Measurements from ENCODE around the gene PODNL1.

PODNL1 gene, protein sequence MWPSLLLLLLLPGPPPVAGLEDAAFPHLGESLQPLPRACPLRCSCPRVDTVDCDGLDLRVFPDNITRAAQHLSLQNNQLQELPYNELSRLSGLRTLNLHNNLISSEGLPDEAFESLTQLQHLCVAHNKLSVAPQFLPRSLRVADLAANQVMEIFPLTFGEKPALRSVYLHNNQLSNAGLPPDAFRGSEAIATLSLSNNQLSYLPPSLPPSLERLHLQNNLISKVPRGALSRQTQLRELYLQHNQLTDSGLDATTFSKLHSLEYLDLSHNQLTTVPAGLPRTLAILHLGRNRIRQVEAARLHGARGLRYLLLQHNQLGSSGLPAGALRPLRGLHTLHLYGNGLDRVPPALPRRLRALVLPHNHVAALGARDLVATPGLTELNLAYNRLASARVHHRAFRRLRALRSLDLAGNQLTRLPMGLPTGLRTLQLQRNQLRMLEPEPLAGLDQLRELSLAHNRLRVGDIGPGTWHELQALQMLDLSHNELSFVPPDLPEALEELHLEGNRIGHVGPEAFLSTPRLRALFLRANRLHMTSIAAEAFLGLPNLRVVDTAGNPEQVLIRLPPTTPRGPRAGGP

DNA sequence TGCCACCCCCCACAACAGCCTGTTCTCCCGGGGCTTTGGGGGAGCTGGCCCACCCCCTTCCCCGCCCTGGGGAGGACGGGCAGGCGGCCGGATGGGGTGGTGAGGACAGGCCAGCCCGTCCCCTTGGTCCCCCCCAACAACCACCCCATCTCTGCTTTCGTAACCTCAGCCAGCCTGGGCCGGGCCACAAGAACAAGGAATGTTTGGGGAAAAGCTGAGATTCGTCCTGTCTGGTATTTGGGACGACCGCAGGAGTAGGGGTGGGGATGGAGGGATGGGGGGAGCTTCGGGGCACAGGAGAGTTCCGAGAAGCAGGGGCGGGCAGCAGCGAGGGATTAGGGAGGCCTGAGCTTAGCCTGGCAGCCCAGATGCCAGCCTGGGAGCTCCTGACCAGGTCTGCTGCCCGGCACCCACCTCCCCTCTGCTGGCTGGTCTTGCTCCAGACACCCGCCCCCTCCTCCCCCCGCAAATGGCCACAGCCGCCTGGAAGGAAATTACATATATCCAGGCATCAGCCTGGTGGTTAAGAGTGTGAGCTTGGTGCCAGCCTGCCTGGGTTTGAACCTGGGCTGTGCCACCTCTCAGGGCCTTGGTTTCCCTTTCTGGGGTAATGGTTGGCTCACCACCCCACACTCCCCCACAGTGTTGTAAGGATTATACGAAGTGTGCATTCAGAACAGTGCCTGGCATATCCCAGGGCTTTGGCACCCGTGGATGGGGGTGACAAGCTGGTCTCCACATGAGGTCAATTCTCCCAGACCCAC is at the start of gene PODNL1:
PODNL1 (minus strand) TSS at position 117 of the 764 bp plus-strand sequence. CDS start 236 bp downstream, outside the sequence.
- DNase-seq (ENCODE audit: low read depth), result no peak

DNA sequence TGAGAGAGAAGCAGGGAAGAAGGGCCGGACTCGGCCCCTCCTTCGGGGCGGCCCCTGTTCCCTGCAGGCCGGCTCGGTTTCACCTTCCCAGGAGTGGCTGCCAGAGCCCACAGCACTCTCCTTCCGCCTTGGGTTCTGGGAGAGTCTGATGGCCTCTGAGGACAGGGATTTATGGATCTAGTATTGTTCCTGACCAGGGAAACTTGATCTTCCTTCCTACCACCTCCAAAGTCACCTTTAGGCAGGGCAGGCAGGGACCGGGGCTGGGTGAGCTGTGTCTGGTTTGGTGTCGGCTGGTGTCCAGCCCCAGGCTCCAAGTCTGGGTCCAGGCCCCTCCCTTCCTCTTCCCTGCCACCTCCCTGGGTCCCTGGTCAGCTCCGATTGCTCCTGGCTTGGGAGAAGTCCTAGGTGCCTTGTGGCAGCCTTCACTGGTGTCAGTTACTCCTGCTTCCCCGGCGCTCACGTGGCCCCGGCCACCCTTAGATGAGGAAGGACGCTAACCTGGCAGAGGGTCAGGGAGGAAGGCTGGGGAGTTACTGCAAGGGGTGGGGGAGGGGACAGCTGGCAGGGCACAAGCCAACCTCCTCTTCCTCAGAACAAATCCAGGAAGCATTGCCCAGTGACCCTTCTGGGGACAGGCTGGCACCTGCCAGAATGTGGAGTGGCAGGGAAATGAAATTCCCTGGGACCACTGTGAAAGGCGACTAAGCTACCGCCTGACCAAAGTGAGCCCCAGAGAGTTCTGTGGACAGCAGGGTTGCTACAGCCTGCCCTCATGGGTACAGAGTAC is 49.1 kb upstream of the PODNL1 start:
- DNase-seq (ENCODE audit: low read depth), result no peak

DNA sequence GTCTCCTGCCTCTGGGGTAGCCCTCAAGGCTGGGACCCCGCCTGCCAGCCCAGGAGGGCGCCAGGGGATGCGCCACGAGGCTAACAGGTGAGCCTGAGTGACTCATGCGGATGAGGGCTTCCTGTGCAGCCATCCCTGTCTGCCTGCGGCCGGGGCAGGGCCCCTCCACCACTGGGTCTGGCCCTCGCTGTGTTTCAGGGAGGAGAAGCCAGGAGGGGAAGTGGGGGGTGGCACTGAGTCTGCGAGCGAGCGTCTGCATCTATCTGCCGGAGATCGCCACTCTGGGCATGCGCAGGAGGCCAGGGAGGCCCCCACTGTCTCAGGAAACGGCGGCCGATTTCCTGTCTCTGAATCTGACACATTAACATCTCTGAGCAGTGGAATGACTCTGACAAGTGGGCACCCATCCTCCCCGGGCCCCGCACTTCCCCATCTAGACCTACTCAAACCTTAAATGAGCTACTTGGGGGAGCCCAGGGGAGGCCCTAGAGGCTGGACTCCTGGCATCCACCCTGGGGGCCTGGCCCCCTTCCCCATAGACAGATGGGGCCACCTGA is 48.2 kb upstream of the PODNL1 start:
- peak; percentile 98 for DNase-seq (ENCODE audit: low read depth)

DNA sequence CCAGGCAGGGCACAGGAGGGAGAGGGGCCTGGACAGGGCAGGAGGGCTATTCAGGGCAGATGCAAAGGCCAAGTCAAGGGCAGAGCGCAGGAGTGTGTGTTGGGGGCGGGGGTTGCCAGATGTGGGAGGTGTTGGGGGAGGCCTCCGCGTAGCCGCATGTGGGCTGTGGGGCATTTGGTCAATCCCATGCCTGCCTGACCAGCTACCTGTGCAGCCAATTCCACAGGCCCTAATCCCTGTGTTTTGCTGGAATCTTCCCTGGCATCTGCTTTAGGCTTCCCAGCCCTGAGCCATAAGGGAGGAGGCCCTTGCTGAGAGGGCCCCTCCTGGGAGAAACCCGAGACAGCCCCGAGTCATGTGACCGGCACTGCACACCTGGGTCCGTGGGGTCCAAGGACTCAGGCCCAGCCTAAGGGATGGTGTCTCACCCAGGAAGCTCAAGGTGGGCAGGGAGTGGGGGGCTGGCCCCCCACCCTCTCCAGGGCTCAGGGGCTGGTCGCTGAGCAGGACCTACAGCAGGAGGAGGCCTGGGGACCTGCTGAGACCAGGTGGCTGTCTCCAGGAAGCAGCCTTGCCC is 47.6 kb upstream of the PODNL1 start:
- no peak for DNase-seq (ENCODE audit: low read depth)

DNA sequence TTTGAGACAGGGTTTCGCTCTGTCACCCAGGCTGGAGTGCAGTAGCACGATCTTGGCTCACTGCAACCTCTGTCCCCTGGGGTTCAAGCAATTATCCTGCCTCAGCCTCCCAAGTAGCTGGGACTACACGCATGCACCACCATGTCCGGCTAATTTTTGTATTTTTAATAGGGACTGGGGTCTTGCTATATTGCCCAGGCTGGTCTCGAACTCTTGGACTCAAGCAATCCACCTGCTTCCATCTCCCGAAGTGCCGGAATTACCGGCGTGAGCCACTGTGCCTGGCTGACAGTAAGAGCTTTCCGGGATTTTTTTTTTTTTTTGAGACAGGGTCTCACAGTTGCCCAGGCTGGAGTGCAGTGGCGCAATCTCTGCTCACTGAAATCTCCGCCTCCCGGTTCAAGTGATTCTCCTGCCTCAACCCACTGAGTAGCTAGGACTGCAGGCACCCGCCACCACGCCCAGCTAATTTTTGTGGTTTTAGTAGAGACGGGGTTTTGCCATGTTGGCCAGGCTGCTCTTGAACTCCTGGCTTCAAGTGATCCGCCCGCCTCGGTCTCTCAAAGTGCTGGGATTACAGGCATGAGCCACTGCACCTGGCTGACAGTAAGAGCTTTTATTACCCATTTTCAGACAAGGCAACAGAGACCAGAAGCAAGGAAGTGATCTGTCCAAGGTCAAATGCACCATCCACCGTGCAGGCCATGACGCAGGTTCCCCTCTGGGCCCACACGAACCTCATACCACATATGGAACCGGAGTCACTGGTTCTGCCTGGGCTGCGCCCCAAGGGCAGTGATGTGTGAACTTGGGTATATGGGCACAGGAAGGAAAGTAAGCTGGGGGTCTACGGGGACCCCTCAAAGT is 46.9 kb upstream of the PODNL1 start:
- no peak for DNase-seq (ENCODE audit: low read depth)

DNA sequence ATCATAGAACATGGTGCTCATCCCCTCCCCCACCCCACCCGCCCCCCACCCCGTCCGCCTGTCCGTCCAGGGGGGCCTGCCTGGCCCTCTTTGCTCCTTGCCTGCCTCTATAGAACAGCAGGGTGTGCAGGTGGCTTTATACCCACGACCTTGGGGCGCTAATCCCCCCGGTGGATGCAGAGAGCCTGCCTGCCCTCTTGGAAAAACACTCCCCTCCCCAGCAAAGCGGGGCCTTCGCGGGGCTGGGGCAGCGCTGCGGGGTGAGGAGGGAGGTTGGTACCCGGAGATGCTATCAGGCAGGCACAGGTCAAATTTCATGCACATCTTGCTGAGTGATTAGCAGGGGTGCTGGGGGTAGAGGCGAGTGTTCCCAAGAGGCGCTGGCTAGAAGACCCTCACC is 46.0 kb upstream of the PODNL1 start:
- DNase-seq (ENCODE audit: low read depth), result no peak

DNA sequence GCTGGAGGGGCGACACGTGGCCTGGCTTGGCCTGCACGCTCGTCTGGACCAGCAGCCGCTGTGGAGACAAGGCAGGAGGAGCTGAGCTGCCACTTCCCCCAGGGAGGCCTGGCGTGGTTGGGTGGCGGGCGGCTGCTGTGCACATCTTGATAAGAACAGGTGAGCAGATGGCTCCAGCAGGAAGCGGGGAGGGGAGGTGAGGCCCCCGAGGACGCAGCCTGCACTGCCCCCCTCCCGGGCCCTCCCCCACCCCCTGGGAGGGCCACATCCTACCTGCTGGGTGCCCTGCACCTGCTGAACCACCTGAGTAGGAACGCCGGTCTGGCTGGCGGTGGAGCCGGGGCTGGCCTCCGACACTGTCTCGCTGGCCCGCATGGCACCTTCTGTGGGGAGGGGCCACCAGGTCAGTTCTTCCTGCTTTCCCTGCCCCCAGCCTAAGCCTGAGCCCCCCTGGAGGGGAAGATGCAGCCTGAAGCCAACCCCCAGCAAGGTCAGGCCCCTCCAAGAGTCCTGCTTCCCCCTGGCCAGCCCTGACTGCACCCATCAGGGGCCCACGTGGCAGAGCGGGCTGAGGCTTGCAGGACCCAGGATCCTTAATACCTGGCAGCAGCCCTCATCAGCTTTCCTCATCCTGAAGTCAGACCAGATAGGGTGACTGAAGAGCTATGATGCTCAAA is 45.1 kb upstream of the PODNL1 start:
- no peak for DNase-seq (ENCODE audit: low read depth)

DNA sequence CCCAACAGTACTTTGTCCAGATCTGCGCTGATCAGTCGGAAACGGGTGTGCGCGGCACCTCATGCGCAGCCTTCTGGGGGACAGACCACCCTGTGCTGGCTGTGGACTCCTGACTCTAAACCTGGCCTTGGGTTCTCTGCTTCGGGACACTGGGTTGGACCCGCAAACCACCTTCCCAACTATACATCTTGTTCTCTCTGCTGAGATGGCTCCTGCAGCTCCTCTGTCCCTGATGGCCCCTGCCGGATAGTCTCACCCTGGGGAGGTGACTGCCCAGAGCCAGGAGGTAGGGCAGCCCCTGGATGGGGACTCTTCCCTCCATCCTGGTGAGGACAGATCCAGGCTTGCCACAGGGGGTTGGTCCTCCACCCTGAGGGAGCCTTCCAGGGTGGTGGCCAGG is 44.6 kb upstream of the PODNL1 start:
- no peak for DNase-seq (ENCODE audit: low read depth)

DNA sequence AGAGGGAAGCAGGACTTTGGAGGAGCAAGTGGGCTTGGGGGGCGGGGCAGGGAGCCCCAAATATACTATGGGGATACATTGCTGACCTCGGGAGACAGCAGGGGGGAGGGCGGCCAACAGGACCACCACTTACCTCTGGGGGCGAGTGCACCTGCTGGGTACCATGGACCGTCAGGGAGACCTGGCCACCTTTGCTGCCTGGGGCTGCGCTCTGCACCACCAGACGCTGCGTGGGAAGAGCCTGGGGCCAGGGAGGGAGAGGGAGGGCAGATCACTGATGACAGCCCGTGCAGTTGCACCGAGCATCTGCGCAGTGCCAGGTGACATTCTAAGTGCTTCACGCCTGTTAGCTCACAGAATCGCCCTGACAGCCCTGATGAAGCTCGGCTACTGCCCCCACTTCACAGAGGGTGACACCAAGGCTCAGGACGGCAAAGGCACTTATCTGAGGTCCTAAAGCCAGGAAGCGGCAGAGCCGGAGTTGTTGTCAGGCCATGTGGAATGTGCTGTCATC is 43.8 kb upstream of the PODNL1 start:
- no peak for DNase-seq (ENCODE audit: low read depth)

DNA sequence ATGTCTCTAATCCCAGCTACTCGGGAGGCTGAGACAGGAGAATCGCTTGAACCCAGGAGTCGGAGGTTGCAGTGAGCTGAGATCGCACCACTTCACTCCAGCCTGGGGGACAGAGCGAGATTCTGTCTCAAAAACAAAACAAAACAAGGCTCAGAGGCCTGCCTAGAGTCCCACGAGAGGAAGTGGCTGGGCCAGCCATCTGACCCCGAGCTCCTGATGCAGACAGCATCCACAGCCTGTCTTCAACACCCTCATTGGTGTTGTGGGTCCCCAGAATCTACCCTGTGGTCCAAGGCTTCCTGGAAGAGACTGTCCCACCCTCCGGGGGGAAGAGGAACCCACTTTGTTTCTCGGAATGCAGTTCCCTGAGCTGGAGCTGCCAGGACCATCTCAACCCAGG is 43.2 kb upstream of the PODNL1 start:
- no peak for DNase-seq (ENCODE audit: low read depth)

DNA sequence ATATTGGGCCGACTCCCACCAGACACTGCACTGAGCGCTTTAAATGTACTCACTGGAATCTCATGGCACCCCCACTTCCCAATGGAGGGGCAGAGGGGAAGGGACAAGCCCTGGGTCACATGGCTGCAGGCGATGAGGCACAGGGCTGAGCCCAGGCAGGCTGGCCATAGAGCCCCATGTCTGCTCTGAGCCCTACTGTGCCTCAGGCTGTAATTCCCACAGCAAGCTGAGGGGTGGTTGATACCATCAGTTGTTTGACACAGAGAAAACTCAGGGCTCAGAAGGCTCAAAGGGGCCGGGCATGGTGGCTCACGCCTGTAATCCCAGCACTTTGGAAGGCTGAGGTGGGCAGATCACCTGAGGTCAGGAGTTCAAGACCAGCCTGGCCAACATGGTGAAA is 42.8 kb upstream of the PODNL1 start:
- no peak for DNase-seq (ENCODE audit: low read depth)

DNA sequence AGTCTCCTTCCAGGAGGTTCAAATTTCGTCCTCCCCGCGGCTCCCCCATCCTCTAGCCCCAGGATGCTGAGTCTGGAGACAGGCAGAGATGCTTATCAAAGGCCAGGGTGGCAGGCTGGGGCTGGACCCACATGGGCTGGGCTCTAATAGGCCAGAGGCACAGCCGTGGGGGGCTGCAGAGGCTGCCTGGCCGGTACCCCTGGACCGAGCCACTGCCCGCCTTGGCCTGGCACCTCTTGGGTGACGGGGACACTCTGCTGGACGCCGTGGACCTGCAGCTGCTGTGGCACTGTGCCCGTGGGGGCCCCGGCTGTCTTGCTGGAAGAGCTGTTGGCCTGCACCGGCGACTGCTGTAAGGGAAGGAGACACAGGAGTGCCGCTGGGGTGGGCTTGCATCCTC is 42.1 kb upstream of the PODNL1 start:
- DNase-seq (ENCODE audit: low read depth), result no peak

DNA sequence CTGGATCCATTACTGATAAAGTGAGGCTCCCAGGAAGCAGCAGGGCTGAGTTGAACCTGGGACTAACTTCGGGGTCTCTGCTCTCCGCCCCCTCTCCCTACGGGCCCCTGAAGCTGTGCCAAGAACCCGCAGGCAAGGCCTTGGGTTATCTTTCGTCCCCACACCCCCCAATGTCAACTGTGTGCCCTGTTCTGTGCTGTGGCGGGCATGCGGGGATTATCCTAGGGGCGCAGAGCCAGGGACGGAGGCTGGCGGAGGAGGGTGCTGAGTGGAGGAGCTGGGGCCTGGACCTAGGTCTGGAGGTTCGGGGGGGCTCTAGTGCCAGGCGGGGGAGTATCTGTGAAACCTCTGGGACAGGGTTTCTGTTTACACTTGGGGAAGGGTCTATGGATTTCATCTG is 41.5 kb upstream of the PODNL1 start:
- DNase-seq (ENCODE audit: low read depth), result no peak

DNA sequence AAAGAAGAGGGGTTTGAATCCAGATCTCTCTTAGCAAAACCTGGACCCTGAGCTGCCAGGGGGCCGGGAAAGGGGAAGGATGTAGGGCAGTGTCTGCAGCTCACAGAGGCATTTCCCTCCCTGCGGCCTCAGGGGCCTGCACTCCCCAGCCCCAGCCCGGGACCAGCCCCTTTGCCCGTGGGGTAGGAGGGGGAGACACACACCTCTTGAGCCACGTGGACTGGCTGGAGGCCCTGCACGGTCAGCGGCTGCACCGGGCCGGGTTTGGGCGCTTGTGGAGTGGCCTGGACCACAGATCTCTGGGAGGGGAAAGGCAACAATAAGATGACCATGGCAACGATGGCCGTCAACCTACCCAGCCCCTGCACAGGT is 41.0 kb upstream of the PODNL1 start:
- no peak for DNase-seq (ENCODE audit: low read depth)

DNA sequence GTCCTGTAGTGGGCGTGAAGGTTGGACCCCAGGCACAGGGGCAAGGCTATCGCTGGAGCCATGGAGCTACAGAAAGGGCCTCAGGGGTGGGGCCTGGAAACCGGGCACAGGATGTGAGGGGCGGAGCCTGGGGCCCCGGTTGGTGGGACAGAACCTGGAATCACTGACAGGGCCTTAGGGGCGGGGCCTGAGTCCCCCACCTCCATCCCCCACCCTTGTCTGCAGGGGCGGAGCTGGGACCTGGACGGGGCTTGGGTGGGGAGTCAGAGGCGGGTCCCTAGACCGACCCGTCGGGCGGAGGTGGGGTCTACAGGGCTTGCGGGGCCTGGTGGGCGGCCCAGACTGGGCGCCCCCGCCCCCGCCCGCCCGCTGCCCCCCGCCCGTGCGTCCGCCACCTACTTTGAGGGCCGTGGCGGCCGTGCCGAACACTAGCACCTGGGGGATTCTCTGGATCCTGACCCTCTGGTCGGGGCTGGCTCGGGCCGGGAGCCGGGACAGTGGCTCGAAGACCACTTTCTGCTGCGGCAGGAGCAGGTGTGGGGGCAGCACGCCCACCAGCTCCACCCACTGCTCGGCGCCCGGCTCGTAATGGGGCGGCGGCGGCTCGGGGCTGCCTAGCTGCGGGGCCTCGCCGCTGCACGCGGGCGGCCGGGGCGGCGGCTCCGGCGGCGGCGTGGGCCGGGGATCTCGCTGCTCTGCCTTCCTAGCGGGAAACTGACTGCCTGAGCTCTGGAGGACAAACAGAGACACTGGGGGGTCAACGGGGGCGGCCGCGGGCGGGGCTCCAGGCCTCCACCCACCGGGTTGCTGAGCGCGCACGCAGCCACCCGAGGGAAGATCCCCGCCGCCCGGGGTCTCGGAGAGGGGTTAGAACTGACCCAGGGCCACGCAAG is 40.4 kb upstream of the PODNL1 start:
- no peak for DNase-seq (ENCODE audit: low read depth)

DNA sequence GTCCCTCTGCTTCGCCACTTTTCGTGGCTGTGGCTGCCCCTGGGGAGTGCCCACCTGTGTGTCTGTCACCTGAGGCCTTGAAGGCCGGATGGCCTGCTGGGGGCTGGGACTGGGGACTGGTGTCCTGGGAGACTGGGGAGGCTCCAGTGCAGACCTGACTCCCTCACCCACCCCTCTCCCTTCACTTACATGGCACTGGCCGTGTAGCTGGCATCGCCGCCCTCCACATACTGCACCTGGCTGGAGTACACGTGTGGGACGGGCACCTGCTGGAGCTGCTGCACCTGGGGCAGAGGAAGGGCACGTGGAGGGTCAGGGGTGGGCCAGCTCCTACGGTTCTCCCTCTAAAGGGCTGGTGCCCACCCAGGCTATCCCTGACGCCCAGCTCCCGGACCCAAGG is 39.6 kb upstream of the PODNL1 start:
- DNase-seq (ENCODE audit: low read depth), result no peak

DNA sequence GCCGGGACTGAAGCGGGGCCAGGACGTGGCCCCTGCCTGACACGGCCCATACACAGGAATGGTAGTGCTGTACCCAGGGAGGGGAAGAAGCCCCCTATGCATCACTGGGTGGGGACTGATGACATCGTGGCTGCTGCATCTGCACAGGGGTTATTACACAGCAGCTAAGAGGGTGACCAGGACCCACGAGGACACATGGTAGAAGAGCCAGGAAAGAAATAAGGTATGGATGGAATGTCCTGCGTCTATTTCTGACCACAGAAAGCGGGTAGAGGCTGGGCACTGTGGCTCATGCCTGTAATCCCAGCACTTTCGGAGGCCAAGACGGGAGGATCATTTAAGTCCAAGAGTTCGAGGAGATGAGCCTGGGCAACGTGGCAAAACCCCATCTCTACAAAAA is 38.2 kb upstream of the PODNL1 start:
- no peak for DNase-seq (ENCODE audit: low read depth)

DNA sequence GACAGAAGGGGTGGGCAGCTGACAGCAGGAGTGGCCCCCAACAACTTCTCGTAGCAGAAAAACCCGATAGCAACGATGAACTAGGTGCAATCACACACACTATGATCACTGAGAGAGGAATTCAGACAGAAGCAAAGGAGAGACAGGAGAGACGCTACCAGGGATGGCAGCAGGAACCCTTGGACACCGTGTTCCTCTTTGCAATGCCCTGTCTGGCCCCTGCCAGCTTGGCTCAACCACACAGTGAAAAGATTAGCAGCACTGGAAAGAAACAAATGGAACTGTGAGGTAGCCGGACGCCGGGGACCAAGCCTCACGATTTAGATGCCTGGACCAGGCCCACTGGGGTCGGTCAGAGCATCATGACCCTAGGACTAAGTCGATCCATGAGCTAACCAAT is 37.7 kb upstream of the PODNL1 start:
- DNase-seq (ENCODE audit: low read depth), result no peak

DNA sequence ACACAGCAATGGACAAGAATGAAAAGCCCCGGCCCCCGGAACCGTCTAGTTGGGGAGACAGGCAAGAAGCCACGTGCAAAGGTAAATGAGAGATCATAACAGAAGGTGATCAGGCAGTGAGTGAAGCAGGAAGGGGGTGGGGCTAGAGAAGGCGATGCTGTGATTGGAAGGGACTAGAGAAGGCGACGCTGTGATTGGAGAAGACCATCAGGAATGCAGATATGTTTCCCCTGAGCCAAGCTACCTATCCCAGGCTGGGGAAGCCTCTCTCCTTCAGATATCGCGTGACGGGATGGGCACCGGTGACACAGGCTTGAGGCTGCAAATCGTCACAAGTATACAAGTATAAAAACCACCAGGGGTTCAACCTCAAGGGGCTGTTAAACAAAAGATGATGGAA is 35.9 kb upstream of the PODNL1 start:
- peak; percentile 35 for DNase-seq (ENCODE audit: low read depth)
